Measurements from ENCODE around the gene RPL7A. TPM values are rescaled to one million over a fixed set of nuclear protein-coding genes. Genes with fewer than 3 reads are reported as not detected.

RPL7A gene
- total RNA-seq, 4 donors from 2014 or later = 1,757 to 2,575 (median 2,004) TPM

- H3K9me3 ChIP-seq = no peaks in the 10 kb centered on the region
- no peaks in the 10 kb centered on the region for H3K27me3 ChIP-seq
- no peak overlapping the region for H3K27ac ChIP-seq
- WGBS, 2 donors = 90 to 97% methylated on average over 12 of the region's 12 CpGs
- no peak for DNase-seq (ENCODE audit: low spot score in 2 of 2)
- H3K4me3 ChIP-seq = no peak overlapping the region
- peaks cover 0 to 70% (median 16%) of the 10 kb centered on the region in 3 donors for H3K36me3 ChIP-seq
- H3K4me1 ChIP-seq = peaks cover 0 to 48% (median 22%) of the 10 kb centered on the region in 4 donors
- TF ChIP-seq CTCF (IDR thresholded peaks at IDR 0.05) (no peak), POLR2A (IDR thresholded peaks at IDR 0.05) (no peak), EP300 (IDR thresholded peaks at IDR 0.05) (no peak)
Measured at GRCh38 chr9:133344979-133345378, 3.0 kb upstream of the RPL7A start.

- peaks cover 0 to 70% (median 22%) of the 10 kb centered on the region in 3 donors for H3K36me3 ChIP-seq
- DNase-seq (ENCODE audit: low spot score in 2 of 2) = no peak
- TF ChIP-seq EP300 (IDR thresholded peaks at IDR 0.05) (no peak), CTCF (IDR thresholded peaks at IDR 0.05) (no peak), POLR2A (IDR thresholded peaks at IDR 0.05) (no peak)
- no peaks in the 10 kb centered on the region for H3K27me3 ChIP-seq
- 90 to 92% methylated on average over 6 of the region's 6 CpGs for WGBS, 2 donors
- H3K27ac ChIP-seq = no peak overlapping the region
- H3K9me3 ChIP-seq = no peaks in the 10 kb centered on the region
- H3K4me1 ChIP-seq = peaks cover 0 to 52% (median 24%) of the 10 kb centered on the region in 4 donors
- no peak overlapping the region for H3K4me3 ChIP-seq
Measured at GRCh38 chr9:133345596-133345995, 2.4 kb upstream of the RPL7A start.

DNA sequence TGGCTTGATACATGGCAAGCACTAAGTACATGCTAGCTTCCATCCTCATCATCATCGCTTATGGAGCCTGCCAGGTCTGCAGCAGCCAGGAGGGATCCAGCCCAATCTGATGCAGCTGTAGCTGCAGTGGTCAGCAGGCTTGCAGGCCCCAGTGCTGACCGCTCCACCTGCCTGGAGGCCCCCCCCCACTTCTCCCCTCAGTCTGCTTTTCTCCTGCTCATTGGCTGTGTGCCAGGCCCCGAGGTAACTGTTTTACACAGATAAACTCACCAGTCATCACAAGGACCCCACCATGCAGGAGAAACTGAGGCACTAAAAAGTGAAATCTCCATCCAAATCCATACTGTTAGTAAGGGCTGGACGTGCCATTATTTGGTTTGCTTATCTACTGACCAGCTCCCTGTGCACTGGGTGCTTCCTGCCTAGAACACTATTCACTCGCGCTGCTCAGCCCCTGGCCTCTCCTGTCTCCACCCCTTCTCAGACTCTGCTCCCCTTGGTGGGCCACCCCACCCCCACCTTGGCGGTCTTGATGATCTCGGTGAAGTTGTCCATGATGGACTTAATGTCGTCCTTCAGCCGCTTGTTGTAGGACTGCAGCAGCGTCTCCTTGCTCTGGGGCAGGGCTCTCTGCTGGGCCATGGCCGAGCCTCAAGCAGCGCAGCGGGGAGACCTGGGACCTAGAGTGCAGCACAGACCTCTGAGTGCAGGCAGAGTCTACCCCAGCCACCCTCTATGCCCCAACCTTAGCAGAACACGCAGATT is 1.8 kb upstream of the RPL7A start:
- H3K4me1 ChIP-seq = peaks cover 0 to 48% (median 24%) of the 10 kb centered on the region in 4 donors
- H3K4me3 ChIP-seq = peak overlapping the region in 3 of 4 donors; percentile 74 to 99 (median 93)
- no peaks in the 10 kb centered on the region for H3K9me3 ChIP-seq
- H3K27ac ChIP-seq = peak overlapping the region in 3 of 4 donors; percentile 90 to 96 (median 93)
- WGBS, 2 donors = 64 to 65% methylated on average over 14 to 15 of the region's 15 CpGs
- TF ChIP-seq EP300 (IDR thresholded peaks at IDR 0.05) (no peak), POLR2A (IDR thresholded peaks at IDR 0.05) (no peak), CTCF (IDR thresholded peaks at IDR 0.05) (no peak)
- H3K36me3 ChIP-seq = peaks cover 0 to 70% (median 25%) of the 10 kb centered on the region in 3 donors
- no peaks in the 10 kb centered on the region for H3K27me3 ChIP-seq
- DNase-seq (ENCODE audit: low spot score in 2 of 2) = no peak

DNA sequence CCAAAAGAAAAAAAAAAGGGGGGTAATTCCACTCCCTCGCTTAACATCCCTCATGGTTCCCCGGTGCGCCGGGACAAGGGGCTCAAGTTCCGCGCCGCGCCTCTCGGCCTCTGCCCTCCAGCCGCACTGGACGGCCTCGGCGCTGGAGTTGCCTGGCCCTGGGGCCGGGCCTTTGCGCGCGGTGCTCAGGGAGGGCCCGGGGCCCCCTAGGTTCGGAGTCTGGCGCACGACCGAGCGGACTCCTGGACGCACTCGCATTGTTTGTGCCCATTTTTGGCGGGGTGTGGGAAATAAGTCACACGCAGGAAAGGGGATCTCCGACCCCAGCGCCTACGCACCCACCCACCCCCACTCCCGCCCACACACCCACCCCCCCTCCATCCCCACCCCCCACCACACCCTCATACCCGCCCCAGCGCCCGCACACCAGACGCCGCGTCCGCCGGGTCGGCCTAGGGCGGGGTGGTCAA is 468 bp upstream of the RPL7A start:
- peak in 1 of 2 donors; percentile 22 for DNase-seq (ENCODE audit: low spot score in 2 of 2)
- no peaks in the 10 kb centered on the region for H3K9me3 ChIP-seq
- peaks cover 0 to 52% (median 24%) of the 10 kb centered on the region in 4 donors for H3K4me1 ChIP-seq
- H3K27me3 ChIP-seq = no peaks in the 10 kb centered on the region
- 0 to 3% methylated on average over 29 to 35 of the region's 41 CpGs for WGBS, 2 donors
- peak overlapping the region; percentile 74 to 99 (median 96) for H3K4me3 ChIP-seq
- TF ChIP-seq POLR2A (IDR thresholded peaks at IDR 0.05) (no peak), CTCF (IDR thresholded peaks at IDR 0.05) (peak in 1 of 5 experiments; percentile 8), EP300 (IDR thresholded peaks at IDR 0.05) (no peak)
- peaks cover 0 to 70% (median 34%) of the 10 kb centered on the region in 3 donors for H3K36me3 ChIP-seq
- H3K27ac ChIP-seq = peak overlapping the region; percentile 74 to 96 (median 92)

All from tibial nerve (tissue), 4 donors.